Activated CD8-positive, alpha-beta T cell treated with anti-CD3 and anti-CD28 coated beads, Interleukin-2, amount 10 ng/mL, durations not matched to agents 7 days and 5 days (primary cell): Measurements from ENCODE around the gene VTI1A. TPM values are rescaled to one million over a fixed set of nuclear protein-coding genes. Genes with fewer than 3 reads are reported as not detected.

ENCODE experiments used
- ATAC-seq: fragments of 150-1000 bp; cut with Tn5 transposase; one replicate; pipeline ENCODE4 v1.10.0; 2021; ENCODE audit warnings: moderate library complexity
- CTCF ChIA-PET: fragments of 350-600 bp; sonication (Branson Sonifier 250); formaldehyde crosslinking; loops from one replicate; lab custom pipeline; 2021; ENCODE audit warnings: antibody characterized with exemption; lab: Charles Lee
- POLR2A ChIA-PET: fragments of 350-600 bp; sonication (Branson Sonifier 250); formaldehyde crosslinking; loops from one replicate; lab custom pipeline; 2021; ENCODE audit warnings: antibody characterized with exemption; lab: Charles Lee
- DNase-seq: peaks from one replicate; pipeline ENCODE4 v3.0.0-alpha.2; 2020
- H3K27ac Mint-ChIP-seq: one replicate; pipeline ENCODE4 v1.8.0; 2021; ENCODE audit warnings: mild to moderate bottlenecking, mixed read lengths
- H3K27me3 Mint-ChIP-seq: one replicate; pipeline ENCODE4 v1.8.0; 2021; ENCODE audit warnings: low read depth, mixed read lengths
- H3K36me3 Mint-ChIP-seq: one replicate; pipeline ENCODE4 v1.8.0; 2021; ENCODE audit warnings: low read depth, mixed read lengths
- H3K4me1 Mint-ChIP-seq: one replicate; pipeline ENCODE4 v1.8.0; 2021; ENCODE audit warnings: low read depth, mixed read lengths
- H3K4me3 Mint-ChIP-seq: one replicate; pipeline ENCODE4 v1.8.0; 2021; ENCODE audit warnings: mild to moderate bottlenecking, mixed read lengths
- H3K9me3 Mint-ChIP-seq: one replicate; pipeline ENCODE4 v1.8.0; 2022; ENCODE audit warnings: mixed read lengths; ENCODE audit not compliant: insufficient read depth
- total RNA-seq, 2 experiments: library from RNA; stranded (reverse); gene quantifications; one replicate each; pipeline ENCODE4 v1.2.3, GENCODE V29; 2021

The VTI1A gene
- total RNA-seq, 2 experiments from 2014 or later: 40.2 to 43.7 TPM

- H3K36me3 Mint-ChIP-seq: no peaks in the 10 kb centered on the region
- DNase-seq: no peak
- ChIA-PET CTCF (no interaction called here), POLR2A (no interaction called here)
- H3K4me1 Mint-ChIP-seq: no peaks in the 10 kb centered on the region
- no peak overlapping the region for H3K4me3 Mint-ChIP-seq
- H3K27me3 Mint-ChIP-seq: no peaks in the 10 kb centered on the region
- H3K9me3 Mint-ChIP-seq: no peaks in the 10 kb centered on the region
- ATAC-seq: no peak
- no peak overlapping the region for H3K27ac Mint-ChIP-seq
These were observed 308.6 kb downstream of the VTI1A start for GRCh38 chr10:112755446-112756234.

- no peaks in the 10 kb centered on the region for H3K36me3 Mint-ChIP-seq
- ChIA-PET POLR2A (no interaction called here), CTCF (no interaction called here)
- no peak overlapping the region for H3K4me3 Mint-ChIP-seq
- ATAC-seq (no peak), DNase-seq (no peak)
- no peaks in the 10 kb centered on the region for H3K4me1 Mint-ChIP-seq
- no peaks in the 10 kb centered on the region for H3K9me3 Mint-ChIP-seq
- no peaks in the 10 kb centered on the region for H3K27me3 Mint-ChIP-seq
- H3K27ac Mint-ChIP-seq: no peak overlapping the region
These were observed 309.2 kb downstream of the VTI1A start for GRCh38 chr10:112756235-112756527.

- no peaks in the 10 kb centered on the region for H3K9me3 Mint-ChIP-seq
- CTCF ChIA-PET: no interaction called here
- no peaks in the 10 kb centered on the region for H3K36me3 Mint-ChIP-seq
- H3K4me1 Mint-ChIP-seq: no peaks in the 10 kb centered on the region
- DNase-seq: no peak
- H3K27ac Mint-ChIP-seq: no peak overlapping the region
- no peaks in the 10 kb centered on the region for H3K27me3 Mint-ChIP-seq
- no peak overlapping the region for H3K4me3 Mint-ChIP-seq
- ATAC-seq: no peak
- POLR2A ChIA-PET: no interaction called here
These were observed 311.9 kb downstream of the VTI1A start for GRCh38 chr10:112758961-112759360.

GRCh38 chr10:112759496-112759895, 312.5 kb downstream of the VTI1A start:
- no peak overlapping the region for H3K27ac Mint-ChIP-seq
- no peaks in the 10 kb centered on the region for H3K27me3 Mint-ChIP-seq
- DNase-seq (no peak), ATAC-seq (no peak)
- no peaks in the 10 kb centered on the region for H3K36me3 Mint-ChIP-seq
- no peak overlapping the region for H3K4me3 Mint-ChIP-seq
- H3K4me1 Mint-ChIP-seq: no peaks in the 10 kb centered on the region
- CTCF ChIA-PET: no interaction called here
- no peaks in the 10 kb centered on the region for H3K9me3 Mint-ChIP-seq
- POLR2A ChIA-PET: no interaction called here

GRCh38 chr10:112761256-112761655, 314.2 kb downstream of the VTI1A start:
- ATAC-seq (no peak), DNase-seq (no peak)
- ChIA-PET CTCF (no interaction called here), POLR2A (no interaction called here)
- Mint-ChIP-seq H3K36me3 (no peaks in the 10 kb centered on the region), H3K27ac (no peak overlapping the region), H3K4me3 (no peak overlapping the region), H3K27me3 (no peaks in the 10 kb centered on the region), H3K9me3 (no peaks in the 10 kb centered on the region), H3K4me1 (no peaks in the 10 kb centered on the region)

GRCh38 chr10:112763916-112764520, 317.0 kb downstream of the VTI1A start:
- POLR2A ChIA-PET: no interaction called here
- ATAC-seq (no peak), DNase-seq (no peak)
- H3K36me3 Mint-ChIP-seq: no peaks in the 10 kb centered on the region
- H3K4me1 Mint-ChIP-seq: no peaks in the 10 kb centered on the region
- no peak overlapping the region for H3K27ac Mint-ChIP-seq
- CTCF ChIA-PET: no interaction called here
- no peaks in the 10 kb centered on the region for H3K27me3 Mint-ChIP-seq
- no peak overlapping the region for H3K4me3 Mint-ChIP-seq
- no peaks in the 10 kb centered on the region for H3K9me3 Mint-ChIP-seq

GRCh38 chr10:112765717-112766235, 318.8 kb downstream of the VTI1A start:
- ChIA-PET CTCF (no interaction called here), POLR2A (no interaction called here)
- no peaks in the 10 kb centered on the region for H3K4me1 Mint-ChIP-seq
- no peaks in the 10 kb centered on the region for H3K9me3 Mint-ChIP-seq
- no peak overlapping the region for H3K4me3 Mint-ChIP-seq
- H3K27me3 Mint-ChIP-seq: no peaks in the 10 kb centered on the region
- DNase-seq (no peak), ATAC-seq (no peak)
- no peak overlapping the region for H3K27ac Mint-ChIP-seq
- H3K36me3 Mint-ChIP-seq: no peaks in the 10 kb centered on the region

- Mint-ChIP-seq H3K27ac (no peak overlapping the region), H3K9me3 (no peaks in the 10 kb centered on the region), H3K36me3 (no peaks in the 10 kb centered on the region), H3K27me3 (no peaks in the 10 kb centered on the region), H3K4me3 (no peak overlapping the region), H3K4me1 (no peaks in the 10 kb centered on the region)
- no peak for DNase-seq
- no peak for ATAC-seq
- ChIA-PET POLR2A (no interaction called here), CTCF (no interaction called here)
These were observed 319.6 kb downstream of the VTI1A start for GRCh38 chr10:112766636-112767035.

GRCh38 chr10:112767156-112767555, 320.1 kb downstream of the VTI1A start:
- H3K36me3 Mint-ChIP-seq: no peaks in the 10 kb centered on the region
- H3K9me3 Mint-ChIP-seq: no peaks in the 10 kb centered on the region
- CTCF ChIA-PET: no interaction called here
- no peaks in the 10 kb centered on the region for H3K4me1 Mint-ChIP-seq
- H3K27me3 Mint-ChIP-seq: no peaks in the 10 kb centered on the region
- POLR2A ChIA-PET: no interaction called here
- no peak for DNase-seq
- no peak overlapping the region for H3K27ac Mint-ChIP-seq
- no peak overlapping the region for H3K4me3 Mint-ChIP-seq
- ATAC-seq: no peak

GRCh38 chr10:112768121-112768520, 321.1 kb downstream of the VTI1A start:
- Mint-ChIP-seq H3K9me3 (no peaks in the 10 kb centered on the region), H3K4me3 (no peak overlapping the region), H3K4me1 (no peaks in the 10 kb centered on the region), H3K27ac (no peak overlapping the region), H3K27me3 (no peaks in the 10 kb centered on the region), H3K36me3 (no peaks in the 10 kb centered on the region)
- ATAC-seq (no peak), DNase-seq (no peak)
- ChIA-PET CTCF (no interaction called here), POLR2A (no interaction called here)

GRCh38 chr10:112769081-112769480, 322.1 kb downstream of the VTI1A start:
- H3K4me3 Mint-ChIP-seq: no peak overlapping the region
- H3K27ac Mint-ChIP-seq: no peak overlapping the region
- no peaks in the 10 kb centered on the region for H3K36me3 Mint-ChIP-seq
- H3K4me1 Mint-ChIP-seq: no peaks in the 10 kb centered on the region
- no peaks in the 10 kb centered on the region for H3K27me3 Mint-ChIP-seq
- ATAC-seq: no peak
- no peak for DNase-seq
- POLR2A ChIA-PET: no interaction called here
- CTCF ChIA-PET: no interaction called here
- no peaks in the 10 kb centered on the region for H3K9me3 Mint-ChIP-seq

- CTCF ChIA-PET: no interaction called here
- no peaks in the 10 kb centered on the region for H3K27me3 Mint-ChIP-seq
These were observed 322.8 kb downstream of the VTI1A start for GRCh38 chr10:112769611-112770370.

More at GRCh38 chr10:112769611-112770370, 322.8 kb downstream of the VTI1A start:
- POLR2A ChIA-PET: no interaction called here
- H3K27ac Mint-ChIP-seq: no peak overlapping the region
- H3K4me1 Mint-ChIP-seq: no peaks in the 10 kb centered on the region
- no peak overlapping the region for H3K4me3 Mint-ChIP-seq
- DNase-seq: no peak
- no peak for ATAC-seq
- no peaks in the 10 kb centered on the region for H3K36me3 Mint-ChIP-seq
- no peaks in the 10 kb centered on the region for H3K9me3 Mint-ChIP-seq
